H9 (cell line): ENCODE results near the gene RAET1L. TPM values are rescaled to one million over a fixed set of nuclear protein-coding genes. Genes with fewer than 3 reads are reported as not detected.

ENCODE experiments used
- DNase-seq: peaks from one replicate; pipeline ENCODE4 v3.0.0-alpha.2; 2017
- H2AFZ ChIP-seq: one replicate; pipeline ENCODE4 v1.6.1; 2013; ENCODE audit warnings: mild to moderate bottlenecking, low read length, control low read depth, moderate library complexity
- H2AK5ac ChIP-seq: 2 replicates; pipeline ENCODE4 v1.6.1; 2013; ENCODE audit warnings: low read length, control low read depth, mixed read lengths; ENCODE audit not compliant: insufficient read length
- H2BK120ac ChIP-seq: one replicate; pipeline ENCODE4 v1.6.1; 2013; ENCODE audit warnings: low read depth, mild to moderate bottlenecking, low read length, control low read depth, inconsistent platforms; ENCODE audit not compliant: poor library complexity, severe bottlenecking
- H2BK12ac ChIP-seq: 2 replicates; pipeline ENCODE4 v1.6.1; 2013; ENCODE audit warnings: low read length, control low read depth, mixed read lengths, low read depth; ENCODE audit not compliant: insufficient read length
- H2BK15ac ChIP-seq: 2 replicates; pipeline ENCODE4 v1.6.1; 2013; ENCODE audit warnings: low read depth, low read length, control low read depth
- H2BK20ac ChIP-seq: one replicate; pipeline ENCODE4 v1.6.1; 2013; ENCODE audit warnings: low read depth, mild to moderate bottlenecking, low read length, control low read depth, inconsistent platforms; ENCODE audit not compliant: poor library complexity, severe bottlenecking
- H2BK5ac ChIP-seq: 2 replicates; pipeline ENCODE4 v1.6.1; 2013; ENCODE audit warnings: low read length, control low read depth, mixed read lengths; ENCODE audit not compliant: insufficient read length
- H3K14ac ChIP-seq: 2 replicates; pipeline ENCODE4 v1.6.1; 2013; ENCODE audit warnings: low read length, control low read depth; ENCODE audit not compliant: insufficient read depth
- H3K18ac ChIP-seq: 2 replicates; pipeline ENCODE4 v1.6.1; 2013; ENCODE audit warnings: low read depth, mild to moderate bottlenecking, mixed read lengths, low read length, control low read depth; ENCODE audit not compliant: insufficient read length
- H3K23ac ChIP-seq: 2 replicates; pipeline ENCODE4 v1.6.1; 2013; ENCODE audit warnings: low read length, control low read depth, mixed read lengths, low read depth; ENCODE audit not compliant: insufficient read length
- H3K23me2 ChIP-seq: 2 replicates; pipeline ENCODE4 v1.6.1; 2013; ENCODE audit warnings: low read depth, mild to moderate bottlenecking, mixed read lengths, low read length, control low read depth; ENCODE audit not compliant: insufficient read length, poor library complexity, severe bottlenecking
- H3K27ac ChIP-seq: 2 replicates; pipeline ENCODE4 v1.5.1; 2013; ENCODE audit warnings: low read length, control low read depth, mixed read lengths, low read depth; ENCODE audit not compliant: insufficient read length
- H3K27me3 ChIP-seq: 2 replicates; pipeline ENCODE4 v1.6.1; 2013; ENCODE audit warnings: low read length, control low read depth, inconsistent platforms; ENCODE audit not compliant: insufficient read depth
- H3K4ac ChIP-seq: 2 replicates; pipeline ENCODE4 v1.6.1; 2013; ENCODE audit warnings: low read depth, mild to moderate bottlenecking, control low read depth, inconsistent platforms, low read length, moderate library complexity
- H3K4me1 ChIP-seq: 2 replicates; pipeline ENCODE4 v1.6.1; 2013; ENCODE audit warnings: low read length, control low read depth, inconsistent platforms; ENCODE audit not compliant: insufficient read depth
- H3K4me2 ChIP-seq: 2 replicates; pipeline ENCODE4 v1.6.1; 2013; ENCODE audit warnings: low read length, control low read depth, mixed read lengths; ENCODE audit not compliant: insufficient read length, insufficient read depth
- H3K56ac ChIP-seq: 2 replicates; pipeline ENCODE4 v1.6.1; 2013; ENCODE audit warnings: low read depth, mild to moderate bottlenecking, mixed read lengths, low read length, control low read depth; ENCODE audit not compliant: insufficient read length
- H3K79me1 ChIP-seq: 2 replicates; pipeline ENCODE4 v1.6.1; 2013; ENCODE audit warnings: low read depth, mild to moderate bottlenecking, moderate library complexity, low read length, control low read depth, inconsistent platforms; ENCODE audit not compliant: insufficient read depth, poor library complexity, severe bottlenecking
- H3K79me2 ChIP-seq: 2 replicates; pipeline ENCODE4 v1.6.1; 2013; ENCODE audit warnings: low read length, control low read depth, inconsistent platforms; ENCODE audit not compliant: insufficient read depth
- H3K9ac ChIP-seq: 2 replicates; pipeline ENCODE4 v1.6.1; 2013; ENCODE audit warnings: low read length, control low read depth, mixed read lengths; ENCODE audit not compliant: insufficient read length; ENCODE audit errors: extremely low read depth
- H3K9me3 ChIP-seq: one replicate; pipeline ENCODE4 v1.6.1; 2013; ENCODE audit warnings: low read depth, low read length, inconsistent platforms; ENCODE audit not compliant: control insufficient read depth
- H3T11ph ChIP-seq: one replicate; pipeline ENCODE4 v1.6.1; 2013; ENCODE audit warnings: mild to moderate bottlenecking, low read length, control low read depth, inconsistent platforms
- H4K20me1 ChIP-seq: one replicate; pipeline ENCODE4 v1.6.1; 2013; ENCODE audit not compliant: control insufficient read depth, insufficient read length, insufficient read depth
- H4K5ac ChIP-seq: 2 replicates; pipeline ENCODE4 v1.6.1; 2013; ENCODE audit warnings: low read depth, mild to moderate bottlenecking, mixed read lengths, low read length, control low read depth; ENCODE audit not compliant: insufficient read length
- H4K8ac ChIP-seq: replicated peaks from 2 replicates; pipeline ENCODE4 v1.6.1; 2013; ENCODE audit warnings: low read length, control low read depth, mixed read lengths, low read depth; ENCODE audit not compliant: insufficient read length
- H4K91ac ChIP-seq: 2 replicates; pipeline ENCODE4 v1.6.1; 2013; ENCODE audit warnings: low read depth, mild to moderate bottlenecking, moderate library complexity, mixed read lengths, low read length, control low read depth; ENCODE audit not compliant: insufficient read length
- H3K27ac Mint-ChIP-seq, 3 experiments: 2 replicates in 2 of 3; 3 replicates in 1 of 3; pipeline ENCODE4 v1.8.0; 2020 to 2021; ENCODE audit warnings: mixed read lengths in 3 of 3, mild to moderate bottlenecking in 1 of 3, moderate library complexity in 1 of 3
- H3K27me3 Mint-ChIP-seq: 2 replicates; pipeline ENCODE4 v1.8.0; 2021; ENCODE audit warnings: low read depth, mild to moderate bottlenecking, moderate library complexity, mixed read lengths
- H3K36me3 Mint-ChIP-seq, 3 experiments: 2 replicates in 2 of 3; 3 replicates in 1 of 3; pipeline ENCODE4 v1.8.0; 2020 to 2021; ENCODE audit warnings: low read depth in 3 of 3, mixed read lengths in 3 of 3; ENCODE audit not compliant: insufficient read depth in 1 of 3
- H3K4me1 Mint-ChIP-seq, 2 experiments: 2 replicates each; pipeline ENCODE4 v1.8.0; 2020; ENCODE audit warnings: mixed read lengths in 2 of 2
- H3K4me3 Mint-ChIP-seq, 2 experiments: 2 replicates in 1 of 2; 3 replicates in 1 of 2; pipeline ENCODE4 v1.8.0; 2020 to 2021; ENCODE audit warnings: mild to moderate bottlenecking in 2 of 2, mixed read lengths in 2 of 2, moderate library complexity in 1 of 2
- H3K9me3 Mint-ChIP-seq, 2 experiments: 2 replicates in 1 of 2; 3 replicates in 1 of 2; pipeline ENCODE4 v1.8.0; 2020; ENCODE audit warnings: mild to moderate bottlenecking in 2 of 2, mixed read lengths in 2 of 2, moderate library complexity in 1 of 2
- CTCF ChIP-seq: fragments of 200-600 bp; sonication (generic); conservative IDR thresholded peaks from 3 replicates; pipeline ENCODE4 v1.8.0; 2021; ENCODE audit warnings: antibody characterized with exemption, mild to moderate bottlenecking
- WGBS: extraction: QIAGEN DNeasy Blood & Tissue Kit; methylation state at CpG from one replicate; pipeline ENCODE4 v1.1.7; 2013; ENCODE audit warnings: missing lambda C conversion rate, low lambda C conversion rate, mixed read lengths; ENCODE audit not compliant: insufficient read length; ENCODE audit errors: extremely low coverage; 5-methylcytosine and 5-hydroxymethylcytosine counted together
- total RNA-seq: library from RNA; stranded (reverse); gene quantifications from 2 replicates; pipeline ENCODE4 v1.2.1, GENCODE V29; 2021

RAET1L gene
- total RNA-seq, 1 experiment from 2014 or later = not detected

GRCh38 chr6:150038202-150039062 is 13.1 kb upstream of the RAET1L start:
- no peak overlapping the region for H2BK5ac ChIP-seq
- H3K36me3 Mint-ChIP-seq = no peaks in the 10 kb centered on the region; a peak in 1 of 7 replicates
- WGBS = no CpG with 5 or more reads among the region's 21 CpGs

More at GRCh38 chr6:150038202-150039062, 13.1 kb upstream of the RAET1L start:
- Histone ChIP-seq H2BK20ac (no peak overlapping the region), H3T11ph (no peak overlapping the region), H3K4me2 (peak overlapping the region; percentile 66), H3K18ac (no peak overlapping the region), H3K23me2 (peaks cover 4% of the 10 kb centered on the region), H4K8ac (no peak overlapping the region), H3K4ac (no peak overlapping the region), H3K27me3 (peaks cover 52% of the 10 kb centered on the region), H3K79me2 (no peaks in the 10 kb centered on the region), H4K91ac (no peak overlapping the region), H3K56ac (no peak overlapping the region), H4K20me1 (no peaks in the 10 kb centered on the region), H2BK120ac (no peak overlapping the region), H2BK12ac (no peak overlapping the region), H3K79me1 (no peaks in the 10 kb centered on the region), H3K9ac (no peak overlapping the region), H3K14ac (no peak overlapping the region), H2AFZ (no peak overlapping the region), H4K5ac (no peak overlapping the region), H3K4me1 (no peaks in the 10 kb centered on the region), H3K9me3 (no peaks in the 10 kb centered on the region), H3K27ac (no peak overlapping the region), H2BK15ac (no peak overlapping the region), H2AK5ac (no peak overlapping the region), H3K23ac (no peak overlapping the region)
- TF ChIP-seq CTCF = 0 out of 3 replicates have a peak, but pooled peaks have one; percentile 14
- Mint-ChIP-seq H3K27me3 (peaks cover 98% of the 10 kb centered on the region), H3K27ac (peak overlapping the region in 1 of 3 experiments; percentile 92; a peak in 1 of 7 replicates), H3K9me3 (no peaks in the 10 kb centered on the region; a peak in 1 of 5 replicates), H3K4me1 (peaks cover 8 to 9% of the 10 kb centered on the region in 2 experiments), H3K4me3 (peak overlapping the region; percentile 57 to 81)
- DNase-seq = peak; percentile 54
